ENCODE measurements around the gene NEURL1. TPM values are rescaled to one million over a fixed set of nuclear protein-coding genes. Genes with fewer than 3 reads are reported as not detected.

NEURL1 gene
- total and polyA plus RNA-seq, 2 donors (not counting 3 experiments of a cell fraction or from before 2014, with no cell fraction given), result 0.06 to 0.22 TPM

GRCh38 chr10:103627893-103628292 is 134.4 kb downstream of the NEURL1 start:
- intact Hi-C loops (cut with micrococcal nuclease) (no loop called here), dilution Hi-C loops (cut with MboI; ENCODE audit: extremely low pct_ligation_motif_present, low sequenced_read_pairs) (no loop called here)
- Histone ChIP-seq H3K79me2 (ENCODE audit: control insufficient read depth, insufficient read depth, low read length) (no peaks in the 10 kb centered on the region), H3K27ac (ENCODE audit: insufficient read depth, low read depth, low read length) (no peak overlapping the region), H3K27me3 (ENCODE audit: control insufficient read depth in 2 of 2, insufficient read depth in 2 of 2, low read length in 2 of 2) (no peaks in the 10 kb centered on the region), H3K4me1 (ENCODE audit: control insufficient read depth, extremely low read depth, insufficient read depth, low read length) (no peaks in the 10 kb centered on the region), H4K20me1 (replicated peaks; ENCODE audit: control insufficient read depth, extremely low read depth, insufficient read depth, low read length) (no peaks in the 10 kb centered on the region), H3K9me3 (replicated peaks; ENCODE audit: control insufficient read depth, insufficient read depth, low read length) (no peaks in the 10 kb centered on the region), H3K4me3 (replicated peaks in 1 of 3; ENCODE audit: insufficient read depth in 1 of 3, low read depth in 1 of 3, low read length in 3 of 3) (no peak overlapping the region), H2AFZ (ENCODE audit: low read depth, low read length) (no peak overlapping the region), H3K36me3 (ENCODE audit: control insufficient read depth in 2 of 2, extremely low read depth in 1 of 2, insufficient read depth in 2 of 2, low read length in 2 of 2) (no peaks in the 10 kb centered on the region), H3K9me1 (replicated peaks; ENCODE audit: control insufficient read depth, extremely low read depth, insufficient read depth, low read length) (no peaks in the 10 kb centered on the region), H3K9ac (replicated peaks; ENCODE audit: extremely low read depth, insufficient read depth, low read length) (no peak overlapping the region), H3K4me2 (ENCODE audit: insufficient read depth, low read length) (no peak overlapping the region)
- no peak for FAIRE-seq
- no peak for DNase-seq (ENCODE audit: low read depth, low spot score)
- CTCF ChIA-PET, result interaction anchor here (2.0 kb wide), 1 partner anchor 9 kb away, joined by 5 read pairs; no protein-coding TSS in a partner anchor
- POLR2A ChIA-PET, result no interaction called here
- TF ChIP-seq POLR2A (IDR thresholded peaks at IDR 0.05; ENCODE audit: low read depth, low read length) (no peak), GATA2 (IDR thresholded peaks at IDR 0.05; ENCODE audit: insufficient read depth, insufficient read length, low read depth, low read length) (no peak), POLR2AphosphoS5 (IDR thresholded peaks at IDR 0.05; ENCODE audit: insufficient read depth, low read depth, low read length) (no peak), CTCF (IDR thresholded peaks at IDR 0.05; ENCODE audit: extremely low read depth in 1 of 2, insufficient read depth in 1 of 2, low read depth in 1 of 2, low read length in 2 of 2) (no peak), FOS (IDR thresholded peaks at IDR 0.05; ENCODE audit: borderline replicate concordance, insufficient read depth, low read length) (no peak), MAX (IDR thresholded peaks at IDR 0.05; ENCODE audit: insufficient read depth, insufficient read length) (no peak), JUN (IDR thresholded peaks at IDR 0.05; ENCODE audit: borderline replicate concordance, insufficient read depth, insufficient read length, low read depth) (no peak), MYC (IDR thresholded peaks at IDR 0.05; ENCODE audit: low read depth, low read length) (no peak), EZH2 (IDR thresholded peaks at IDR 0.05; ENCODE audit: borderline replicate concordance, low read depth, low read length, severe bottlenecking) (no peak)
- no TSS peak for BruUV-seq (replicated peaks)

Data from endothelial cell of umbilical vein (primary cell).